Measurements from ENCODE around the gene TFEC. TPM values are rescaled to one million over a fixed set of nuclear protein-coding genes. Genes with fewer than 3 reads are reported as not detected.

Gene TFEC
- total RNA-seq, 1 experiment from 2014 or later: 0.12 TPM

GRCh38 chr7:115964799-115965198 lies 65.8 kb downstream of the TFEC start:
- Histone ChIP-seq H3K9me3 (ENCODE audit: control insufficient read depth in 1 of 2, insufficient read depth in 1 of 2, low read depth in 1 of 2, low read length in 2 of 2) (no peaks in the 10 kb centered on the region), H3K27me3 (ENCODE audit: insufficient read depth, low read length) (no peaks in the 10 kb centered on the region), H3K4me2 (ENCODE audit: low read length) (no peak overlapping the region), H3K36me3 (ENCODE audit: control insufficient read depth in 1 of 2, insufficient read depth in 2 of 2, low read length in 2 of 2) (no peaks in the 10 kb centered on the region), H3K79me2 (ENCODE audit: insufficient read depth, low read length) (no peaks in the 10 kb centered on the region), H3K9me2 (ENCODE audit: insufficient read depth) (no peaks in the 10 kb centered on the region), H3K4me1 (ENCODE audit: control insufficient read depth in 1 of 2, insufficient read depth in 2 of 2, low read length in 2 of 2) (no peaks in the 10 kb centered on the region), H4K20me1 (ENCODE audit: insufficient read depth) (no peaks in the 10 kb centered on the region), H3K4me3 (replicated peaks in 1 of 2; ENCODE audit: low read depth in 1 of 2, low read length in 2 of 2) (no peak overlapping the region), H2AFZ (ENCODE audit: low read depth, low read length, poor library complexity, severe bottlenecking) (no peak overlapping the region), H3K27ac (ENCODE audit: low read depth, low read length) (no peak overlapping the region), H3K9ac (ENCODE audit: low read length) (no peak overlapping the region)
- ChIA-PET CTCF (no interaction called here), POLR2A (no interaction called here), RAD21 (ENCODE audit: low non-redundant PET in 1 of 2, low total read pairs in 2 of 2, uncharacterized antibody in 2 of 2, unreplicated experiment in 2 of 2) (no interaction called here)
- BruUV-seq (replicated peaks): no TSS peak
- intact Hi-C loops (cut with micrococcal nuclease): no loop called here
- ATAC-seq: no peak
- TF ChIP-seq SIN3A (IDR thresholded peaks at IDR 0.05; ENCODE audit: low read depth) (no peak), ZBTB33 (IDR thresholded peaks at IDR 0.05; ENCODE audit: extremely low read depth, insufficient replicate concordance, low read length) (no peak), ATF3 (IDR thresholded peaks at IDR 0.05) (no peak), REST (IDR thresholded peaks at IDR 0.05; ENCODE audit: low read depth) (no peak), EZH2phosphoT487 (IDR thresholded peaks at IDR 0.05; ENCODE audit: borderline replicate concordance) (no peak), CTCF (IDR thresholded peaks at IDR 0.05 in 2 of 3, conservative IDR thresholded peaks at IDR 0.05 in 1 of 3; ENCODE audit: borderline replicate concordance in 1 of 3, insufficient read depth in 1 of 3, low read depth in 2 of 3, low read length in 2 of 3) (no peak), ZNF274 (IDR thresholded peaks at IDR 0.05; ENCODE audit: low read depth, low read length) (no peak), FOSL1 (IDR thresholded peaks at IDR 0.05; ENCODE audit: low read depth) (no peak)
- no peak for DNase-seq (ENCODE audit: low read depth, low spot score)

Data from HCT116 (cell line).